IMR-90 (cell line): ENCODE measurements around the gene EXOC6B.
"Not testable (repeated sequence)": the region's sequence is repeated elsewhere in the genome, so short reads cannot be mapped to it uniquely, and the experiment has no call there.

ENCODE experiments used
- POLR2A ChIP-seq: IDR thresholded peaks from 2 replicates; pipeline ENCODE4 v1.6.1; 2012; ENCODE audit warnings: mild to moderate bottlenecking, low read depth, low read length
- RAD21 ChIP-seq: IDR thresholded peaks from 2 replicates; pipeline ENCODE4 v1.6.1; 2012; ENCODE audit warnings: low read length, improper control_type of control experiment
- TF ChIP-seq, protein P1 (sequence below): conservative IDR thresholded peaks from 2 replicates; pipeline ENCODE4 v1.5.1; 2012; ENCODE audit warnings: mild to moderate bottlenecking, low read depth, low read length, improper control_type of control experiment

DNA sequence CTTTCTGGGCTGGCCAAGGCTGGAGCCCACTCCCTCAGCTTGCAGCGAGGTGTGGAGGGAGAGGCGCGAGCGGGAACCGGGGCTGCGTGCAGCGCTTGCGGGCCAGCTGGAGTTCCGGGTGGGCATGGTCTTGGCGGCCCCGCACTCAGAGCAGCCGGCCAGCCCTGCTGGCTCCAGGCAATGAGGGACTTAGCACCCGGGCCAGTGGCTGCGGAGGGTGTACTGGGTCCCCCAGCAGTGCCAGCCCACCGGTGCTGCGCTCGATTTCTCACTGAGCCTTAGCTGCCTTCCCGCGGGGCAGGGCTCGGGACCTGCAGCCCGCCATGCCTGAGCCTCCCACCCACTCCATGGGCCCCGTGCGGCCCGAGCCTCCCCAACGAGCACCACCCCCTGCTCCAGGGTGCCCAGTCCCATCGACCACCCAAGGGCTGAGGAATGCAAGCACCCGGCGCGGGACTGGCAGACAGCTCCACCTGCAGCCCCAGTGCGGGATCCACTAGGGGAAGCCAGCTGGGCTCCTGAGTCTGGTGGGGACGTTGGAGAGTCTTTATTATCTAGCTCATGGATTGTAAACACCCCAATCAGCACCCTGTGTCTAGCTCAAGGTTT is 404.0 kb downstream of the EXOC6B start:
- TF ChIP-seq, protein P1, sequence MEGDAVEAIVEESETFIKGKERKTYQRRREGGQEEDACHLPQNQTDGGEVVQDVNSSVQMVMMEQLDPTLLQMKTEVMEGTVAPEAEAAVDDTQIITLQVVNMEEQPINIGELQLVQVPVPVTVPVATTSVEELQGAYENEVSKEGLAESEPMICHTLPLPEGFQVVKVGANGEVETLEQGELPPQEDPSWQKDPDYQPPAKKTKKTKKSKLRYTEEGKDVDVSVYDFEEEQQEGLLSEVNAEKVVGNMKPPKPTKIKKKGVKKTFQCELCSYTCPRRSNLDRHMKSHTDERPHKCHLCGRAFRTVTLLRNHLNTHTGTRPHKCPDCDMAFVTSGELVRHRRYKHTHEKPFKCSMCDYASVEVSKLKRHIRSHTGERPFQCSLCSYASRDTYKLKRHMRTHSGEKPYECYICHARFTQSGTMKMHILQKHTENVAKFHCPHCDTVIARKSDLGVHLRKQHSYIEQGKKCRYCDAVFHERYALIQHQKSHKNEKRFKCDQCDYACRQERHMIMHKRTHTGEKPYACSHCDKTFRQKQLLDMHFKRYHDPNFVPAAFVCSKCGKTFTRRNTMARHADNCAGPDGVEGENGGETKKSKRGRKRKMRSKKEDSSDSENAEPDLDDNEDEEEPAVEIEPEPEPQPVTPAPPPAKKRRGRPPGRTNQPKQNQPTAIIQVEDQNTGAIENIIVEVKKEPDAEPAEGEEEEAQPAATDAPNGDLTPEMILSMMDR: not testable (repeated sequence)
- not testable (repeated sequence) for TF ChIP-seq POLR2A, RAD21
